Mucosa of rectum (tissue), 2 donors: ENCODE measurements around the gene SIRPB2.

Source experiments
- H3K27ac ChIP-seq, 2 donors: one replicate each; pipeline ENCODE4 v1.7.0; 2013; ENCODE audit warnings: inconsistent platforms in 2 of 2, low read depth in 2 of 2, low read length in 2 of 2
- H3K27me3 ChIP-seq, 2 donors: one replicate each; pipeline ENCODE4 v1.7.0; 2013; ENCODE audit warnings: low read length in 2 of 2; ENCODE audit not compliant: control insufficient read depth in 2 of 2, insufficient read depth in 2 of 2
- H3K36me3 ChIP-seq, 2 donors: one replicate each; pipeline ENCODE4 v1.7.0; 2013; ENCODE audit warnings: low read length in 2 of 2; ENCODE audit not compliant: control insufficient read depth in 2 of 2, insufficient read depth in 2 of 2
- H3K4me1 ChIP-seq, 2 donors: one replicate each; pipeline ENCODE4 v1.7.0; 2013; ENCODE audit warnings: low read length in 2 of 2, mild to moderate bottlenecking in 1 of 2; ENCODE audit not compliant: control insufficient read depth in 2 of 2, insufficient read depth in 2 of 2
- H3K4me3 ChIP-seq, 2 donors: one replicate each; pipeline ENCODE4 v1.7.0; 2013; ENCODE audit warnings: low read length in 2 of 2
- H3K9ac ChIP-seq, 2 donors: one replicate each; pipeline ENCODE4 v1.7.0; 2013; ENCODE audit warnings: low read length in 2 of 2, low read depth in 1 of 2, mild to moderate bottlenecking in 1 of 2
- H3K9me3 ChIP-seq, 2 donors: one replicate each; pipeline ENCODE4 v1.7.0; 2013; ENCODE audit warnings: low read length in 2 of 2; ENCODE audit not compliant: control insufficient read depth in 2 of 2
- donor health status: healthy.
- donor health status: Normal muscosa, but diverticular disease.

SIRPB2 gene

GRCh38 chr20:1446536-1446935 is 44.7 kb downstream of the SIRPB2 start:
- Histone ChIP-seq H3K4me1 (no peaks in the 10 kb centered on the region), H3K36me3 (peaks cover 93% of the 10 kb centered on the region in 2 donors), H3K9me3 (no peaks in the 10 kb centered on the region), H3K9ac (no peak overlapping the region), H3K27me3 (no peaks in the 10 kb centered on the region), H3K27ac (no peak overlapping the region), H3K4me3 (no peak overlapping the region)

DNA sequence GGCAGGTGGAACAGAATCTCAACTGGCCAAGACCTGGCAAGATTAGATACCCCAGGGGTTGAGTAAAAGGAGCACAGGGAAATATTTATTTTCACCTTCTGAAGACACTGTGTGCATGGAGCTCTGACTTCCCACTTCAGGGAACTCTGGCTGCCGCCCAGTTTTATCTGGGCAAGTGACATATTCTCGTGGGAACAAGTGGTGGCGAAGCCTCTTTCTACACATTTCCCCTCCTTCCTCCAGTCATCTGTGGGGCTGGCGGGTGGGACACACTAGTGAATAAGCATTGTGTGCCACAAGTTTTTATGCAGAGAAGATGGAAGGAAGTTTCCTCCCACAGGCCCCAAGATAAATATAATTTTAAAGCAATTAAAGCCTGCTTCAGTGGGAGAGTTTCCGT is 48.1 kb downstream of the SIRPB2 start:
- no peak overlapping the region for H3K27ac ChIP-seq
- peaks cover 65% of the 10 kb centered on the region in 2 donors for H3K36me3 ChIP-seq
- no peak overlapping the region for H3K9ac ChIP-seq
- peaks cover 3 to 5% of the 10 kb centered on the region in 2 donors for H3K4me1 ChIP-seq
- no peaks in the 10 kb centered on the region for H3K27me3 ChIP-seq
- H3K9me3 ChIP-seq = no peaks in the 10 kb centered on the region
- no peak overlapping the region for H3K4me3 ChIP-seq

DNA sequence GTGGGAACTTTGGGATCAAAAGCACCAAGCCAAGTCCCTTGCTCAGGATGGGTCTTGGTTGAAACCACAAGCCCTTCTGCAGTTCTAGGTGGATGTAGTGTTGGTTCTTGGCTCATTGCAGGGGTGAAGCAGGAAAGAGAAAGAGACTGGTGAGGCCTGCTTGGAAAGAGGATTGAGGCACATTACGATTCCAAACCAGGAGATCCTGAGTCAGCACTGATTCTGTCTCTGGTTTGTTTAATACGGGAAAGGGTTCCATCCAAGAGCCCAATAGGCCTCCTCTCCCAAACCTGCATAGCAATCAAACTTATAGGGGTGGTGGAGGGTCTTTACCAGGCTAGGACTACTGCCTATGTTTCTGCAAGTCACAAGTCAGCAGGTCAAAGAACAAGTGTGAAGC is 48.9 kb downstream of the SIRPB2 start:
- no peak overlapping the region for H3K27ac ChIP-seq

DNA sequence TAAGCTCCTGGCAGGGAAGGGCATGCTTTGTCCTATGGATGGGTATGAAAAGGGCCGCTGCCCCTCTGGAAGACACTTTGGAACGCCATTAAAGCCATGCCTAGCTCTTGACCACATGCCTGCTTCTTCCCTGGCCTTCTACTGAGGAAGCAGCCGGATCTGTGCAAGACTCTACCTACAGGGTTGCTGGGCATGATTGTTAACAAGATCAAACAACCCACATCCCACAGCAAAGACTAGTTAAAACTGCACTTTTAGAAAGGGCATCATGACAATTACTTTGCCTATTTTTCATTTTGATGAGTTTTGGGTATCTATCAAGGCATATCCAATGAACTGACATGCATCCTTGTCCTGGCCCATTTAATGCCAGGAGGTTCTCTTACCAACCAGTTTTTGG is 50.1 kb downstream of the SIRPB2 start:
- no peak overlapping the region for H3K4me3 ChIP-seq
- no peak overlapping the region for H3K9ac ChIP-seq
- peaks cover 3 to 5% of the 10 kb centered on the region in 2 donors for H3K4me1 ChIP-seq
- H3K36me3 ChIP-seq = peaks cover 46% of the 10 kb centered on the region in 2 donors
- H3K27ac ChIP-seq = no peak overlapping the region
- H3K9me3 ChIP-seq = no peaks in the 10 kb centered on the region
- no peaks in the 10 kb centered on the region for H3K27me3 ChIP-seq

More for the DNA sequence above, 48.9 kb downstream of the SIRPB2 start:
- Histone ChIP-seq H3K36me3 (peaks cover 57% of the 10 kb centered on the region in 2 donors), H3K27me3 (no peaks in the 10 kb centered on the region), H3K4me1 (peaks cover 3 to 5% of the 10 kb centered on the region in 2 donors), H3K4me3 (no peak overlapping the region), H3K9ac (no peak overlapping the region), H3K9me3 (no peaks in the 10 kb centered on the region)

GRCh38 chr20:1440024-1440423 is 51.2 kb downstream of the SIRPB2 start:
- Histone ChIP-seq H3K4me1 (peaks cover 3 to 5% of the 10 kb centered on the region in 2 donors), H3K36me3 (peaks cover 35% of the 10 kb centered on the region in 2 donors), H3K27me3 (no peaks in the 10 kb centered on the region), H3K9me3 (no peaks in the 10 kb centered on the region), H3K27ac (no peak overlapping the region), H3K4me3 (no peak overlapping the region), H3K9ac (no peak overlapping the region)

DNA sequence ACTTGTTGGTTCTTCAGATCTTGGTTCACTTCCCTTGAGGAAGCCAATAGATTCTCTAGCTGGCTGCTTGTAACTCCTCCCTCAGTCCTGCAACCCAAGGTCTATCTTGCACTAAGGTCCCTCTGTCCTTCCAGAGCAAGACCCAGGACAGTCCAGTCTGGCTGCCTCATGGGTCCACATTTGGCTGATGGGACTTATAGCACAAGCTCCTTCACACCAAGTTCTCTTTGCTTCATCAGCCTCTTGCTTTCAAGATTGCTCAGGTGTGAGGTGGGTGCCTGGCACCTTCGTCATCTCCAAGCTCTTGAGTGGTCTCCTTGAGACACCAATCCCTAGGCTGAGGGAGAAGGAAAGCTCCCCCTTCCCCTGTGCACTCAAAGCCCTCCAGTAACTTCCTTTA is 52.9 kb downstream of the SIRPB2 start:
- H3K4me1 ChIP-seq = peaks cover 7 to 8% of the 10 kb centered on the region in 2 donors
- no peaks in the 10 kb centered on the region for H3K9me3 ChIP-seq
- H3K36me3 ChIP-seq = peaks cover 18% of the 10 kb centered on the region in 2 donors
- no peak overlapping the region for H3K27ac ChIP-seq
- H3K9ac ChIP-seq = no peak overlapping the region
- H3K4me3 ChIP-seq = no peak overlapping the region
- H3K27me3 ChIP-seq = no peaks in the 10 kb centered on the region

- peaks cover 8 to 10% of the 10 kb centered on the region in 2 donors for H3K36me3 ChIP-seq
- peaks cover 7 to 8% of the 10 kb centered on the region in 2 donors for H3K4me1 ChIP-seq
- H3K27me3 ChIP-seq = no peaks in the 10 kb centered on the region
- no peak overlapping the region for H3K4me3 ChIP-seq
- H3K9ac ChIP-seq = no peak overlapping the region
- H3K27ac ChIP-seq = no peak overlapping the region
- no peaks in the 10 kb centered on the region for H3K9me3 ChIP-seq
These were observed 53.9 kb downstream of the SIRPB2 start for GRCh38 chr20:1437235-1437904.

GRCh38 chr20:1436263-1436662 is 55.0 kb downstream of the SIRPB2 start:
- no peaks in the 10 kb centered on the region for H3K36me3 ChIP-seq
- H3K4me3 ChIP-seq = no peak overlapping the region
- no peak overlapping the region for H3K27ac ChIP-seq
- no peaks in the 10 kb centered on the region for H3K9me3 ChIP-seq
- peaks cover 7 to 9% of the 10 kb centered on the region in 2 donors for H3K4me1 ChIP-seq
- H3K27me3 ChIP-seq = no peaks in the 10 kb centered on the region
- H3K9ac ChIP-seq = no peak overlapping the region

GRCh38 chr20:1435337-1435699 is 55.9 kb downstream of the SIRPB2 start:
- Histone ChIP-seq H3K4me1 (peaks cover 4 to 10% of the 10 kb centered on the region in 2 donors), H3K27me3 (no peaks in the 10 kb centered on the region), H3K9ac (no peak overlapping the region), H3K27ac (no peak overlapping the region), H3K4me3 (no peak overlapping the region), H3K9me3 (no peaks in the 10 kb centered on the region), H3K36me3 (no peaks in the 10 kb centered on the region)

GRCh38 chr20:1434571-1435336 is 56.5 kb downstream of the SIRPB2 start:
- no peak overlapping the region for H3K9ac ChIP-seq
- no peak overlapping the region for H3K4me3 ChIP-seq
- H3K9me3 ChIP-seq = no peaks in the 10 kb centered on the region
- H3K36me3 ChIP-seq = no peaks in the 10 kb centered on the region
- H3K4me1 ChIP-seq = peaks cover 4 to 9% of the 10 kb centered on the region in 2 donors
- H3K27me3 ChIP-seq = no peaks in the 10 kb centered on the region
- no peak overlapping the region for H3K27ac ChIP-seq
